NCI-H460 (cell line): Measurements from ENCODE around the gene KIF5A. TPM values are rescaled to one million over a fixed set of nuclear protein-coding genes. Genes with fewer than 3 reads are reported as not detected.
"Not testable (repeated sequence)": the region's sequence is repeated elsewhere in the genome, so short reads cannot be mapped to it uniquely, and the experiment has no call there.

Experiments used
- DNase-seq: peaks from one replicate; pipeline ENCODE4 v3.0.0-alpha.2; 2016; ENCODE audit warnings: low read depth; ENCODE audit errors: extremely low read depth
- polyA plus RNA-seq: library from polyadenylated mRNA; depleted of rRNA; stranded (reverse); fragments of >200 nt; gene quantifications from 2 replicates; pipeline ENCODE4 v1.2.3, GENCODE V29; 2014; cell fraction: nucleus; rRNA removed
- total RNA-seq: library from RNA; depleted of rRNA; stranded (reverse); fragments of >200 nt; shearing (Covaris generic); gene quantifications from 2 replicates; pipeline ENCODE4 v1.2.3, GENCODE V29; 2014; rRNA removed

Gene KIF5A
- 0.07 and 0.09 TPM in 2 replicates for total RNA-seq
- 0.08 TPM in 1 of 2 replicates, not detected in the other for polyA plus RNA-seq

DNA sequence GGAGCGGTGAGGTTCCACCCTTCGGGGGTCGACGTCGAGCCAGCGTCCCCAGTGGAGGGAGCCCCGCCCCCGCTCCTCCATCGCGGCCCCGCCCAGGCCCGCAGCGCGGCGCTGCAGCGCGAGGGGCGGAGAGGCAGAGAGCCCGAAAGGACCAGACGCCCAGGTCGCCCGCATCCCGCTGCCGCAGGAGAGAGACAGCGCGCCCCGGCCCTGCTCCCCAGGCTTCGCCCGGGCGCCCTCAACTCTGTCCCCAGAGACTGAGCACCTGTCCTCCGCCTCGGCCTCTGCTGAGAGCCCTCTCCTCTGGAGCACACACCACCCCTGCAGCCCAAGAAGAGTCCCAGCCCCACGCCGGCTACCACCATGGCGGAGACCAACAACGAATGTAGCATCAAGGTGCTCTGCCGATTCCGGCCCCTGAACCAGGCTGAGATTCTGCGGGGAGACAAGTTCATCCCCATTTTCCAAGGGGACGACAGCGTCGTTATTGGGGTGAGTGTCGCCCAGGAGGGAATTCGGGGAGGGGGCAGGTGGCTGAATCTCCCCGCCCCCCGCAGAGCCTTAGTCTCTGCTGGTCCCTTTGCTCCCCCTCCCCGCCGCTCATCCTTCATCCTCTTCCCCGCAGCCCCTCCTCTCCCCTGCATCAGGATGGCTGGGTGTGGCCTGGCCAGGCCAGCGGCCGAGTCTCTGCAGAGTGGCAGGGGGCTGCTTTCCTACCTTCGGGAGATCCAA, at the start of gene KIF5A:
Gene KIF5A, plus strand, starts transcription at position 136 of the 732 bp plus-strand sequence. Its CDS starts 228 bp downstream, at position 364.
- no peak for DNase-seq

DNA sequence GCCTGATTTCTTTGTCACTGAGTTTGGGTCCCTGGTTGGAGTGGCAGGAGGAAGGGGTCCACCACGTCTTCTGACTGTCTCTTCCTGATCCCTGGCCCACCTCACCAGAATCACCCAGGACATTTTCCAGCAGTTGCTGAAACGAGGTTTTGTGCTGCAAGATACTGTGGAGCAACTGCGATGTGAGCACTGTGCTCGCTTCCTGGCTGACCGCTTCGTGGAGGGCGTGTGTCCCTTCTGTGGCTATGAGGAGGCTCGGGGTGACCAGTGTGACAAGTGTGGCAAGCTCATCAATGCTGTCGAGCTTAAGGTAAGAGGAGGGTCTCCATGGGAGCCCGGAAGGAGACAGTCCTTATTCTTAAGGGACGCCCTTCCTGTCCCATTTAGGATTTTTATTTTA, 49.6 kb upstream of the KIF5A start:
- DNase-seq, result no peak

DNA sequence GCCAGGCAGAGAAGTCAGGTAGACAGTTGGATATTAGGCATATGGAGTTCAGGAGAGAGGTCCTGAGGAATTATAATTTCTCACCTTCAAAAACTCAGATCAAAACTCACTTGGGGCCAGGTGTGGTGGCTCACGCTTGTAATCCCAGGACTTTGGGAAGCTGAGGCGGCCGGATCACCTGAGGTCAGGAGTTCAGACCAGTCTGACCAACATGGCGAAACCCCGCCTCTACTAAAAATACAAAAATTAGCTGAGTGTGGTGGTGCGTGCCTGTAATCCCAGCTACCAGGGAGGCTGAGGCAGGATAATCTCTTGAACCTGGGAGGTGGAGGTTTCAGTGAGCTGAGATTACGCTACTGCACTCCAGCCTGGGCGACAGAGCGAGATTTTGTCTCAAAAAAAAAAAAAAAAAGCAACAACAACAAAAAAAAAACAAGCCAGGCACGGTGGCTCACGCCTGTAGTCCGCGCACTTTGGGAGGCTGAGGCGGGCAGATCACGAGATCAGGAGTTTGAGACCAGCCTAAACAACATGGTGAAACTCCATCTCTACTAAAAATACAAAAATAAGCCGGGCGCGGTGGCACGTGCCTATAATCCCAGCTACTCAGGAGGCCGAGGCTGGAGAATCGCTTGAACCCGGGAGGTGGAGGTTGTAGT, 47.4 kb upstream of the KIF5A start:
- DNase-seq, result not testable (repeated sequence)

DNA sequence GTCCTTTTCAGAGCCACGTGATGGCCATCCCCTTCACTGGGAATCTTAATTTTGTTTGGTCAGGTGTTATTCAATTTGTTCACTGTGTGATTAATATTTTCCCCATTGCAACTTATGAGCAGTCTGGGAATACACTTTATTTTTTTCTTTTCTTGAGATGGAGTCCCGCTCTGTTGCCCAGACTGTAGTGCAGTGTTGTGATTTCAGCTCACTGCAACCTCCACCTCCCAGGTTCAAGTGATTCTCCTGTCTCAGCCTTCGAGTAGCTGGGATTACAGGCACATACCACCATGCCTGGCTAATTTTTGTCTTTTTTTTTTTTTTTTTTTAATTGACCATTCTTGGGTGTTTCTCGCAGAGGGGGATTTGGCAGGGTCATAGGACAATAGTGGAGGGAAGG, 43.3 kb upstream of the KIF5A start:
- not testable (repeated sequence) for DNase-seq

DNA sequence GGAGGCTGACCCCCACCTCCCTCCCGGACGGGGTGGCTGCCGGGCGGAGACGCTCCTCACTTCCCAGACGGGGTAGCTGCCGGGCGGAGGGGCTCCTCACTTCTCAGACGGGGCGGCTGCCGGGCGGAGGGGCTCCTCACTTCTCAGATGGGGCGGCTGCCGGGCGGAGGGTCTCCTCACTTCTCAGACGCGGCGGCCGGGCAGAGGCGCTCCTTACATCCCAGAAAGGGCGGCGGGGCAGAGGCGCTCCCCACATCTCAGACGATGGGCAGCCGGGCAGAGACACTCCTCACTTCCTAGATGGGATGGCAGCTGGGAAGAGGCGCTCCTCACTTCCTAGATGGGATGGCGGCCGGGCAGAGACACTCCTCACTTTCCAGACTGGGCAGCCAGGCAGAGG, 42.0 kb upstream of the KIF5A start:
- not testable (repeated sequence) for DNase-seq

DNA sequence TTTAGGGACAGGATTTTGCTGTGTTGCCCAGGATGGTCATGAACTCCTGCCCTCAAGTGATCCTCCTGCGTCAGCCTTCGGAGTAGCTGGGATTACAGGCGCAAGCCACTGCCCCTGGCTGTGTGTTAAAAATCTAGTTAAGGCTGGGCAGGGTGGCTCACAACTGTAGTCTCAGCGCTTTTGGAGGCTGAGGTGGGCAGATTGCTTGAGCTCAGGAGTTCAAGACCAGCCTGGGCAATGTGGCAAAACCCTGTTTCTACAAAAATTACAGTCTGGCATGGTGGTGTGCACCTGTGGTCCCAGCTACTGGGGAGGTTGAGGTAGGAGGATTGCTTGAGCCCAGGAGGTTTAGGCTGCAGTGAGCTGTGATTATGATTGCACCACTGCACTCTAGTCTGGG, 38.7 kb upstream of the KIF5A start:
- no peak for DNase-seq

DNA sequence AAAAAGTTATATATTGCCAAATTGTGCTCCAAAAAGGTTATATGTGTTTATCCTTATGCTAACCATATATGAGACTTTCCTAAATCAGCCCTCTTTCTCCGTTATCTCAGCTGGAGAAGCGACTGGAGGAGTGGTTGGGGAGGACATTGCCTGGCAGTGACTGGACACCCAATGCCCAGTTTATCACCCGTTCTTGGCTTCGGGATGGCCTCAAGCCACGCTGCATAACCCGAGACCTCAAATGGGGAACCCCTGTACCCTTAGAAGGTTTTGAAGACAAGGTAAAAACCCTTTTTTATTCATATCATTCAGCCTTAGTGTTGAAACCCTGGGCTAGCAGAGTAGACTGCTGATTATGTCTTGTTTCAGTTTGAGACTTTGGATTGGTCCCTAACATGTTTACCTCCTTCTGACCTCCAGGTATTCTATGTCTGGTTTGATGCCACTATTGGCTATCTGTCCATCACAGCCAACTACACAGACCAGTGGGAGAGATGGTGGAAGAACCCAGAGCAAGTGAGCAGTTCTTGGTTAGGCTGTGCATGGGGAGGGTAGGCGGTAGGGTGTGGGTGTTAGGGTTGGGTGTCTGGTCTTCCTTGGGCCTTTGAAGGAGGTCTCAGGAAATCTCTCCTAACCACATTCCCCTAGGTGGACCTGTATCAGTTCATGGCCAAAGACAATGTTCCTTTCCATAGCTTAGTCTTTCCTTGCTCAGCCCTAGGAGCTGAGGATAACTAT, 38.1 kb upstream of the KIF5A start:
- no peak for DNase-seq

DNA sequence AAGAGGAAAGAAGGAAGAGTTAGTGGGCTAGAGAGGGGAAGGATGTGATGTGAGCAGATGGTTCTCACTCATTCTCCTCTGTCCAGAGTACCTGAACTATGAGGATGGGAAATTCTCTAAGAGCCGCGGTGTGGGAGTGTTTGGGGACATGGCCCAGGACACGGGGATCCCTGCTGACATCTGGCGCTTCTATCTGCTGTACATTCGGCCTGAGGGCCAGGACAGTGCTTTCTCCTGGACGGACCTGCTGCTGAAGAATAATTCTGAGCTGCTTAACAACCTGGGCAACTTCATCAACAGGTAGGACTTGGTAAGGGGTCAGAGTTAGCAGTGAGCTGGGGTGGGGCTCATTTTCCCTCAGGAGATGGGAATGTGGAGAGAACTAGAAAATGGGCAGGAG, 37.2 kb upstream of the KIF5A start:
- DNase-seq, result no peak

DNA sequence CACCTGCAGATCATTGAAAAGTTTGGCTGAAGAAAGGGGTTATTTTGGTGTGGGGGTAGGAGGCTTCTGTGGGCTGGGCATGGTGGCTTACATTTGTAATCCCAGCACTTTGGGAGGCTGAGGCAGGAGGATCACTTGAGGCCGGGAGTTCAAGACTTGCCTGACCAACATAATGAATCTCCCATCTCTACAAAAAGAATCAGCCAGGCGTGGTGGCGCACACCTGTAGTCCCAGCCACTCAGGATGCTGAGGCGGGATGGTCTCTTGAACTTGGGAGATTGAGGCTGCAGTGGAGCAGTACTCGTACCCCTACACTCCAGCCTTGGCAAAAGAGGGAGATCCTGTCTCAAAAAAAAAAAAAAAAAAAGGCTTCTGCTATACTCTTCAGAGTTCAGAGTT, 36.6 kb upstream of the KIF5A start:
- no peak for DNase-seq

DNA sequence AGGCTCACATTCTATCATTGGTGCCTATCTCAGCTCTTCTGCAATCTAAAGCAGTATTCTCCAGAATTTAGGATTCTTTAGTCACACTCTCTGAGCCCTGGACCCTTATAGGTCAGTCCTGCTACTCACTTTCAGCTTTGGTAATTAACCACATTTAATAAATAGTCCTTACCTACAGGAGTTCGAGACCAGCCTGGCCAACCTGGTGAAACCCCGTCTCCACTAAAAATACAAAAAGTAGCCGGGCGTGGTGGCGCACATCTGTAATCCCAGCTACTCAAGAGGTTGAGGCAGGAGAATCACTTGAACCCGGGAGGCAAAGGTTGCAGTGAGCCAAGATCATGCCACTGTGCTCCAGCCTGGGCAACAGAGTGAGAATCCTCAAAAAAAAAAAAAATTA, 36.2 kb upstream of the KIF5A start:
- DNase-seq, result not testable (repeated sequence)

DNA sequence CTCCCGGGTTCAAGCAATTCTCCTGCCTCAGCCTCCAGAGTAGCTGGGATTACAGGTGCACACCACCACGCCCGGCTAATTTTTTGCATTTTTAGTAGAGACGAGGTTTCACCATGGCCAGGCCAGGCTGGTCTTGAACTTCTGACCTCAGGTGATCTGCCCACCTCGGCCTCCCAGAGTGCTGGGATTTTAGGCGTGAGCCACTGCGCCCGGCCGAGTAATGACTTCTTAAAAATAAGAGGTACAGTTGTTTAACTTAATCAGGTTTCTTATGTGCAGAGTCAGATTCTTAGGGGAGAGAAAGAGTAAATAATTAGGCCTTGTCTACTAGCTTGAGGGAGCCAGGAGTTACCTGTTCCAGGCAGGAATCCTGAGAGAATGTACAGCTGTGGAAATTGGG, 35.6 kb upstream of the KIF5A start:
- not testable (repeated sequence) for DNase-seq

DNA sequence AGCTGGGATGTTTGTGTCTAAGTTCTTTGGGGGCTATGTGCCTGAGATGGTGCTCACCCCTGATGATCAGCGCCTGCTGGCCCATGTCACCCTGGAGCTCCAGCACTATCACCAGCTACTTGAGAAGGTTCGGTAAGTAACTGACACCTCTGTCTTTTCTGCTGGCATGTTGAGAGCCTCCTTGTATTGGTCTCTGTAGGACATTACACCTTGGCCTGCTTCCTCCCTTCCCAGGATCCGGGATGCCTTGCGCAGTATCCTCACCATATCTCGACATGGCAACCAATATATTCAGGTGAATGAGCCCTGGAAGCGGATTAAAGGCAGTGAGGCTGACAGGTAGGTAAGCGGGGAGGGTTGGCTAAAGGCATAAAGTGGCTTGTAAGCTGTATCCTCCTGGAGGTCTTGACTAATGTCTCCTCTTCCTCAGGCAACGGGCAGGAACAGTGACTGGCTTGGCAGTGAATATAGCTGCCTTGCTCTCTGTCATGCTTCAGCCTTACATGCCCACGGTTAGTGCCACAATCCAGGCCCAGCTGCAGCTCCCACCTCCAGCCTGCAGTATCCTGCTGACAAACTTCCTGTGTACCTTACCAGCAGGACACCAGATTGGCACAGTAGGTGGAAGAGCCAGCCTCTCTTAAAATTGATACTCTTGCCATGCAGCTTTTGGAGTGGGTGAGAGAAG, 35.0 kb upstream of the KIF5A start:
- no peak for DNase-seq

DNA sequence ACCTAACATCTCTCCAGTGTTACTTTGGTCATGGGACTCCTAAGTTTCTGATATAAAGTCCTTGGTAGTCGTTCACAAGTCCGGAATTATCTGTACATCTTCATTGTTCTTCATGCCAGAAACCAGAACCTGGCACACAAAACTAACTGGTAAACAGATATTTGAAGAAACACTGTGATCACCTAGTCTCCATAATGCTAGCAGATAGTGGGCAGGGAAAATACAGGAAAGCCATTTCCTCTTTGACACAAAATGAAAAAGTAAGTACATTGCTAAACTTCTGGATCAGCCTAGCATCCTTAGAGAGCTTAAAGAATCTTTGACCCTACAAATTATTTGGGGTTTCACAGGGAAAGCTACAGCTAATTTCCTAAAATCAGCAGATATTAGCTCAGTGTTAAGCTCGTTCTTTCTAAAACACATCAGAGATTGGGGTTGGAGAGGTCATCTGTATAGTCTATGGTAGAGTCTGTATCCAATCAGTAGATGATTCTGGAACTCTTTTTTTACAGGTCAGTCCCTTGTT, 34.4 kb upstream of the KIF5A start:
- DNase-seq, result no peak

DNA sequence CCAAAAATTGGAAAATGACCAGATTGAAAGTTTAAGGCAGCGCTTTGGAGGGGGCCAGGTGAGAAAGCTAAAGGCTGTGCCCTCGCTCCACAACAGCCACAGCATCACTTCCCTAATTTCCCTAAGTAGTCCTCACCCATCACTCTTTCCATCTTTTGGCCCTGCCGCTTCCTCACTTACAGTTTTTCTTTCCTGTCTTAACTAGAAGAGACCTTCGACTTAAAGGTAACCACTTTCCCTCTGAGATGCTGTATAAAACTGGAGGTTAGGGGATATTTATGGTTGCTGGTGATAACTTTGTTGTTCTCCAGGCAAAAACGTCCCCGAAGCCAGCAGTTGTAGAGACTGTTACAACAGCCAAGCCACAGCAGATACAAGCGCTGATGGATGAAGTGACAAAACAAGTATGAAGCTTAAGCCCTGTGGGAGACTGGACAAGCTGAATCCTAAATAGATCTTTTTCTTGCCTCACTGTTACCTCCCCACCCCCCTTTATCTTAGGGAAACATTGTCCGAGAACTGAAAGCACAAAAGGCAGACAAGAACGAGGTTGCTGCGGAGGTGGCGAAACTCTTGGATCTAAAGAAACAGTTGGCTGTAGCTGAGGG, 33.8 kb upstream of the KIF5A start:
- no peak for DNase-seq

DNA sequence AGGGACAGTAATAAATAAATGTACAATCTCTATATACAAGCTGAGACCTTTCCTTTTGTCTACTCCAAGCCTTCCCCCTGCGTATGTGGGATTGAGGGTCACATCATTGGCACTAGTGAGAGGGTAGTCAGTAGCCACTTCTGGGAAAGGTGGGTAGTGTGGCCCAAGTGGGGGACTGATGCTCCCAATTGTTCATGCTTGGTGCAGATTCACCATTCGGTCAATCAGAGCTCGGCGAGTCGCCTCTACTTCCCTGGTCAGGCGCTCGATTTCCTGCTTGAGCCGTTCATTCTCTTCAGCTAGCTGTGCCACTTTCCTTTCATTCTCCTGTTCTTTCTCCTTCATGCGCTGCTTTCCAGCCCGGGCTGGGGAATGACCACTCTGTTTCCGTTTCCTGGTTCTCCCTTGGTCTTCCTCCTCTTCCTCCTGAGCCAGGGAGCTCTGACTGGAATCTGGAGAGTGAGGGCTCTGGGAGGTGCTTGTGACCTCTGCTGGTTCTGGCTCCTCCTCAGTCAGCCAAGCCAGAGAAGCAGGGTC, 33.2 kb upstream of the KIF5A start:
- no peak for DNase-seq

DNA sequence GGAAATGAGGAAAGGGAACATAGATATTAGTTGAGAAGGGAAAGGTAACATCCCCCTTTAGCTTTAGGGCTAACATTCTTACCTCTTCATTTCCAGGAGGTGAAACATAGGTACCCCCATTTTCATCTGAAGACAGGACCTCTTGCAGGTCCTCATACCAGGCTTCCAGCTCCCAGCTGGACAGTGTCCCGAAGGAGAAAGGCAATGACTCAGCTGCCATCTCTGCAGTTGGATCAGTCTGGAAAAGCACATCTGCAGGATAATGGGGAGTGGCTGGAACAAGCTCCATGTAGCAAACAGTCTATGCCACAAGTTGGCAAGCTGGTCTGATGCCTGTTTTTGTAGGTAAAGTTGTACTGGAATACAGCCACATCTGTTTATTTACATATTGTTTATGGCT, 32.7 kb upstream of the KIF5A start:
- no peak for DNase-seq

DNA sequence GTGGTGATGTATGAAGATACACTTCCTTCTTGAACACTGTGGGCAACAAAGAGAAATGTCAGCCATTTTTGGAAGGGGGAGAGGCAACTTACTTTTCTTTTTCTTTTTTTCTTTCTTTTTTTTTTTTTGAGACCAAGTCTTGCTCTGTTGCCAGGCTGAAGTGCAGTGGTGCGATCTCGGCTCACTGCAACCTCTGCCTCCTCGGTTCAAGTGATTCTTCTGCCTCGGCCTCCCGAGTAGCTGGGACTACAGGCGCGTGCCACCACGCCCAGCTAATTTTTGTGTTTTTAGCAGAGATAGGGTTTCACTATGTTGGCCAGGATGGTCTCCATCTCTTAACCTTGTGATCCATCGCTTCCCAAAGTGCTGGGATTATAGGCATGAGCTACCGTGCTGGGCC, 32.1 kb upstream of the KIF5A start:
- not testable (repeated sequence) for DNase-seq

DNA sequence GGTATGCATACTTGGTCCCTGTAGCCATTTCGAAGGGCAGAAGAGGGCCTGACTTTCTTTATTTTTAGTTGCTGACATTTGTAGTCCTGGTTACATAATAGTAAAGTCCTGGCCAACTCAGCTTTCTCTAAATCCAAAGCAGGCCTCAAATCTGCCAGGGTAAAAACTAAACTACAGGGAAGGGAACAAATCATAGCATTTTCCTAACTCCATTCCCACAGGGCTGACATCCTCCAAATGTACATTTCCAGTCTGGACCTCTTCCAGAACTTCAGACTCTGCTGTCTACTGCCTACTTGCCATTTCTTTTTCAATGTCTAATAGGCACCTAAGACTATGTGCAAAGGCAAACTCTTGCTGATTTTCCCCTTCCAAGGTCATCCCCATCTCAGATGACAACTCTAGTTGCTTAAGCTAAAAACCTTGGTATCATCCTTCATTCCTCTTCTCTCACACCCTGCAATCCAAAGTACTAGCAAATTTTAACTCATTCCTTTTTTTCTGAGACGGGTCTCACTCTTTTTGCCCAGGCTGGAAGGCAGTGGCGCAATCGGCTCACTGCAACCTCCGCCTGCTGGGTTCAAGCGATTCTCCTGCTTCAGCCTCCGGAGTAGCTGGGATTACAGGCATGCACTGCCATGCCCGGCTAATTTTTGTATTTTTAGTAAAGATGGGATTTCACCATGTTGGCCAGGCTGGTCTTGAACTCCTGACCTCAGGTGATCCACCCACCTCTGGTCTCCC, 31.5 kb upstream of the KIF5A start:
- no peak for DNase-seq
